ENCODE results near the gene PLCD1. TPM values are rescaled to one million over a fixed set of nuclear protein-coding genes. Genes with fewer than 3 reads are reported as not detected.

Gene PLCD1
- total and polyA plus RNA-seq, 2 of the 8 experiments (the other 6 are each of a cell fraction or from before 2014, with no cell fraction given) = 15.3 to 19.2 TPM

DNA sequence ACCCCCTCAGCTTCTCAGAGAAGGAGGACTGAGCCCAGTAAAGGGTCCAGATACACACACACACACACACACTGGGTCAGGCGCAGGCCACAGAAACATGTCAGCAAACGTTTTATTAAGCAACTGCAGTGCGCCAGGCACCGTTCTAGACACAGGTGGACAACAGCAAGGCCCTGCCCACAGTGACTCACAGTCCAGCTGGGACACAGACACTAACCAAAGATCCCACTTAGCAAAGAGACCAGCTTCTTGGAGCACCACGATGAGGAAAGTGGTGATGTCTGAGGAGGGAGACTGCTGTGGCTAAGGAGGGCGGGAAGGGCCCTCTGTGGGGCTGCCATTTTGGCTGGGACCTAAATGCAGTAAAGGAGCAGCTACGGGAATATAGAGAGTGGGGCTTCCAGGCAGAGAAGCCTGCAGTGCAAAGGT lies 41.7 kb downstream of the PLCD1 start (continued):
- TF ChIP-seq CHD7 (IDR thresholded peaks at IDR 0.05; ENCODE audit: insufficient replicate concordance, low read length) (no peak), RBBP5 (IDR thresholded peaks at IDR 0.05; ENCODE audit: borderline replicate concordance, low read depth, low read length) (no peak), EZH2 (IDR thresholded peaks at IDR 0.05; ENCODE audit: low read depth, low read length, severe bottlenecking) (no peak), CBX8 (IDR thresholded peaks at IDR 0.05; ENCODE audit: borderline replicate concordance, low read depth, low read length) (no peak), ZNF274 (IDR thresholded peaks at IDR 0.05; ENCODE audit: borderline replicate concordance, extremely low read depth, low read length) (no peak), SP2 (IDR thresholded peaks at IDR 0.05; ENCODE audit: low read length) (no peak), SP1 (IDR thresholded peaks at IDR 0.05; ENCODE audit: low read depth, low read length) (no peak), POLR2A (IDR thresholded peaks at IDR 0.05; ENCODE audit: control extremely low read depth in 1 of 2, low read depth in 2 of 2, low read length in 2 of 2) (no peak)
